CD4-positive, alpha-beta memory T cell (primary cell): Measurements from ENCODE around the gene EBNA1BP2. TPM values are rescaled to one million over a fixed set of nuclear protein-coding genes. Genes with fewer than 3 reads are reported as not detected.
A peak's percentile ranks its signal among the peaks of the same experiment; 100 is the strongest.
"Not testable (repeated sequence)": the region's sequence is repeated elsewhere in the genome, so short reads cannot be mapped to it uniquely, and the experiment has no call there.

Source experiments
- CTCF ChIA-PET: fragments of 350-600 bp; sonication (Branson Sonifier 250); formaldehyde crosslinking; loops from one replicate; lab custom pipeline; 2021; ENCODE audit warnings: inconsistent platforms; ENCODE audit not compliant: partially characterized antibody; lab: Charles Lee
- POLR2A ChIA-PET: fragments of 350-600 bp; sonication (Branson Sonifier 250); formaldehyde crosslinking; loops from one replicate; lab custom pipeline; 2021; ENCODE audit not compliant: partially characterized antibody; lab: Charles Lee
- DNase-seq, 5 donors: peaks; one replicate each; pipeline versions ENCODE4 v3.0.0 to v3.0.0-alpha.2; 2020 to 2022; ENCODE audit warnings: mixed read lengths in 1 of 5
- H3K27ac ChIP-seq: one replicate; pipeline ENCODE4 v1.7.0; 2013; ENCODE audit warnings: low read depth, low read length
- H3K27me3 ChIP-seq: 2 replicates; pipeline ENCODE4 v1.7.0; 2013; ENCODE audit warnings: mild to moderate bottlenecking, low read length, moderate library complexity; ENCODE audit not compliant: insufficient read depth
- H3K36me3 ChIP-seq: 2 replicates; pipeline ENCODE4 v1.7.0; 2013; ENCODE audit warnings: mild to moderate bottlenecking, low read length, moderate library complexity; ENCODE audit not compliant: insufficient read depth
- H3K4me1 ChIP-seq: 2 replicates; pipeline ENCODE4 v1.7.0; 2013; ENCODE audit warnings: mild to moderate bottlenecking, low read length, moderate library complexity; ENCODE audit not compliant: insufficient read depth
- H3K4me3 ChIP-seq, 2 donors: one replicate each; pipeline ENCODE4 v1.7.0; 2013; ENCODE audit warnings: low read length in 2 of 2, mild to moderate bottlenecking in 1 of 2
- H3K9me3 ChIP-seq, 2 donors: one replicate each; pipeline ENCODE4 v1.7.0; 2013; ENCODE audit warnings: low read length in 2 of 2, control low read depth in 1 of 2; ENCODE audit not compliant: control insufficient read depth in 1 of 2
- H3K27ac Mint-ChIP-seq, 7 donors: one replicate each; pipeline ENCODE4 v1.8.0; 2020 to 2021; ENCODE audit warnings: mixed read lengths in 7 of 7, mild to moderate bottlenecking in 6 of 7, inconsistent platforms in 3 of 7, moderate library complexity in 3 of 7
- H3K27me3 Mint-ChIP-seq, 2 donors: one replicate each; pipeline ENCODE4 v1.8.0; 2020 to 2021; ENCODE audit warnings: mixed read lengths in 2 of 2
- H3K36me3 Mint-ChIP-seq, 2 donors: one replicate each; pipeline ENCODE4 v1.8.0; 2020 to 2021; ENCODE audit warnings: mixed read lengths in 2 of 2, inconsistent platforms in 1 of 2, mild to moderate bottlenecking in 1 of 2
- H3K4me1 Mint-ChIP-seq, 4 donors: one replicate each; pipeline ENCODE4 v1.8.0; 2020 to 2021; ENCODE audit warnings: mixed read lengths in 4 of 4, mild to moderate bottlenecking in 1 of 4
- H3K4me3 Mint-ChIP-seq, 8 donors: one replicate each; pipeline ENCODE4 v1.8.0; 2020 to 2021; ENCODE audit warnings: mixed read lengths in 8 of 8, mild to moderate bottlenecking in 7 of 8, moderate library complexity in 6 of 8, inconsistent platforms in 3 of 8
- H3K9me3 Mint-ChIP-seq, 8 donors: one replicate each; pipeline ENCODE4 v1.8.0; 2020 to 2021; ENCODE audit warnings: mixed read lengths in 8 of 8, mild to moderate bottlenecking in 5 of 8, inconsistent platforms in 3 of 8, moderate library complexity in 1 of 8
- intact Hi-C: fragments of 100-400 bp; cut with micrococcal nuclease; formaldehyde crosslinking; loops from one replicate; pipeline ENCODE4 v1.15.1; 2023
- polyA plus RNA-seq, 2 donors: library from polyadenylated mRNA; unstranded; fragments of 300-500 nt; fragmentation: Illumina TruSeq; gene quantifications; one replicate each; pipeline ENCODE4 v1.2.3, GENCODE V29; 2021
- total RNA-seq, 2 experiments: library from RNA; stranded (reverse); gene quantifications; one replicate each; pipeline ENCODE4 v1.2.3, GENCODE V29; 2021

Gene EBNA1BP2
- total and polyA plus RNA-seq, 4 experiments from 2014 or later, result 23.6 to 72.2 (median 42.2) TPM

- Histone ChIP-seq H3K4me1 (peaks cover 8% of the 10 kb centered on the region), H3K27me3 (peaks cover 37% of the 10 kb centered on the region), H3K9me3 (no peaks in the 10 kb centered on the region), H3K4me3 (no peak overlapping the region), H3K27ac (no peak overlapping the region), H3K36me3 (no peaks in the 10 kb centered on the region)
- ChIA-PET CTCF (no interaction called here), POLR2A (no interaction called here)
- Mint-ChIP-seq H3K4me1 (peaks cover 0 to 5% (median under 1%) of the 10 kb centered on the region in 4 donors), H3K27me3 (peaks cover 43 to 48% of the 10 kb centered on the region in 2 donors), H3K27ac (no peak overlapping the region), H3K36me3 (no peaks in the 10 kb centered on the region), H3K9me3 (no peaks in the 10 kb centered on the region), H3K4me3 (no peak overlapping the region)
- DNase-seq, result no peak
- intact Hi-C loops, result no loop called here
These were observed 22.2 kb downstream of the EBNA1BP2 start for GRCh38 chr1:43149889-43150288.

DNA sequence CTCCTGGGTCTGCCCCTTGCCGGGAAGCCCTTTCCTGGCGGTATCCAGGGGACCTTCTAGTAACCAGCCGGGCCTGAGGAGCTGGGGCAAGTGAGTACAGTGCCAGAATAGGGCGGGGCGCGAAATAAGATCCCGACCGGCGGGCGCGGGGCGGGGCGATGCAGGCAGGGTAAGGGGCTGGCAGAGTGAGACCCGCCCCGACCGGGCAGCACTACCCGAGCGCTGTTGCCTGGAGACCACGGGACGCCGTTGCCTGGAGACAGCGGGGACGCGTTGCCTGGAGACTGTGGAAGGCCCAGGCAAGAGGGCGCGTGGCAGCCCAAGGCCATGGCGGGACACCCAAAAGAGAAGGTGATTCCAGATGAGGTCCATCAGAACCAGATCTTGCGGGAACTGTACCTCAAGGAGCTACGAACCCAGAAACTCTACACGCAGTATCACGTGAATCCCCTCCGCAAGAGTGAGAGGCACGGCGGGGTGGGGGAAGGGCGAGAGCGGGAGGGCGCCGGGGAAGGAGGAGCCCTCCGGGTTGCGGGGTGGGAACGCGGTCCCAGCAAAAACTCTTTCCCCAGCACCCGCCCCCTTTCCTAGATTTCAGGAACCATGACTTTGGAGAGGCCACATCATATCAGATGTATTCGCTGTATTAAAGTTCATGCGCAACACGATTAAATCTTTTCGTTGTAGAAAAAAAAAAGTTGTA lies 24.3 kb downstream of the EBNA1BP2 start:
- ChIA-PET CTCF (no interaction called here), POLR2A (no interaction called here)
- Mint-ChIP-seq H3K4me3 (peak overlapping the region in 4 of 8 donors; percentile 7 to 39 (median 22)), H3K36me3 (no peaks in the 10 kb centered on the region), H3K9me3 (peaks cover 0 to 2% (median 0%) of the 10 kb centered on the region in 8 donors), H3K27me3 (peaks cover 63 to 64% of the 10 kb centered on the region in 2 donors), H3K27ac (no peak overlapping the region), H3K4me1 (peaks cover 0 to 5% (median under 1%) of the 10 kb centered on the region in 4 donors)
- no peaks in the 10 kb centered on the region for H3K36me3 ChIP-seq
- H3K4me3 ChIP-seq, result no peak overlapping the region
- H3K27ac ChIP-seq, result no peak overlapping the region
- peaks cover 40% of the 10 kb centered on the region for H3K27me3 ChIP-seq
- intact Hi-C loops, result no loop called here
- no peaks in the 10 kb centered on the region for H3K9me3 ChIP-seq
- H3K4me1 ChIP-seq, result peaks cover 8% of the 10 kb centered on the region
- DNase-seq, result peak; percentile 6 to 41 (median 12)

GRCh38 chr1:43144237-43144636 lies 27.9 kb downstream of the EBNA1BP2 start:
- Mint-ChIP-seq H3K36me3 (no peaks in the 10 kb centered on the region), H3K4me3 (no peak overlapping the region), H3K27me3 (peaks cover 60 to 64% of the 10 kb centered on the region in 2 donors), H3K4me1 (peaks cover 0 to 5% (median under 1%) of the 10 kb centered on the region in 4 donors), H3K9me3 (peaks cover 2 to 10% (median 5%) of the 10 kb centered on the region in 8 donors), H3K27ac (no peak overlapping the region)
- H3K27me3 ChIP-seq, result peaks cover 33% of the 10 kb centered on the region
- H3K27ac ChIP-seq, result no peak overlapping the region
- H3K4me1 ChIP-seq, result peaks cover 8% of the 10 kb centered on the region
- no peaks in the 10 kb centered on the region for H3K9me3 ChIP-seq
- no peak overlapping the region for H3K4me3 ChIP-seq
- H3K36me3 ChIP-seq, result no peaks in the 10 kb centered on the region
- ChIA-PET POLR2A (no interaction called here), CTCF (no interaction called here)
- DNase-seq, result no peak
- intact Hi-C loops, result no loop called here

DNA sequence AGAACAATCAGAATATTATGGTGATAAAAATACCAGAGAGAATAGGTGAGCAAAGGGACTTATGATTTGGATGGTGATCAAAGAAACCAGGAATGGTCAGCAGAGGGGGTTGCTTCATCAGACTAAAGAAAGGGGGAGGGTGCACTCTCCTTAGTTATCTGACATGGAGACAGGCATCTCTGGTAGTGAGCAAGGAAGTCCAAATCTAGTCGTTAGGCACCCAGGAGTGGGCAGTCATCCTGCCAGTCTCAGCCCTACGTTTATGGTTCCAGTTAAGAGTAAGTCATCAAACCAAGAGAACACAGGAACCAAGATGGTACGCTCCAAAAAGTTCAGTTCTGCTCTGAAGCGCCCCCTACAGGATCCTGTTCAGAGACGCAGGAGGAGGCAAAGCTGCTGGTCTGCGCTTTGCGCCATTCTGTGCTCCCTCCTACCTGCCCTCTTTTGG lies 28.6 kb downstream of the EBNA1BP2 start:
- DNase-seq, result no peak
- peaks cover 29% of the 10 kb centered on the region for H3K27me3 ChIP-seq

DNA sequence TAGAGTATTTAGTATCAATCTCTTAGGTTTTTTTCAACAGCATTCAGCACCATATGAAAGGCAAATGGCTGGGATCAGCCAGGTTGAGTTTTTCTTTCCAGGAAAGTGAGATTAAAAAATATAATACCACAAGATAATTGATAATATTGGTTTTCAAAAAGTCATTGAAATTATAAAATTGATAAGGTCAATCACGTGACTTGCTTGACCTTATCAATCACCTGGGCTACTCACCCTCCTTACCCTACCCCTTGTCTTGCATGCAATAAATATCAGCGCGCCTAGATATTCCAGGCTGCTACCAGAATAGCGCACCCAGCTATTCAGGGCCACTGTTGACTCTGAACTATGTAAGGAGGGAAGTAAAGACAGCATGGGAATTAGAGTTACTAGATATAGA lies 31.5 kb downstream of the EBNA1BP2 start:
- H3K4me1 Mint-ChIP-seq, result no peaks in the 10 kb centered on the region
- no peak overlapping the region for H3K4me3 ChIP-seq
- peaks cover 44 to 48% of the 10 kb centered on the region in 2 donors for H3K27me3 Mint-ChIP-seq
- intact Hi-C loops, result no loop called here
- H3K36me3 ChIP-seq, result no peaks in the 10 kb centered on the region
- no peaks in the 10 kb centered on the region for H3K9me3 ChIP-seq
- H3K27me3 ChIP-seq, result peaks cover 10% of the 10 kb centered on the region
- H3K9me3 Mint-ChIP-seq, result peaks cover 2 to 11% (median 5%) of the 10 kb centered on the region in 8 donors
- no peak overlapping the region for H3K4me3 Mint-ChIP-seq
- no peak for DNase-seq
- no peaks in the 10 kb centered on the region for H3K4me1 ChIP-seq
- no peak overlapping the region for H3K27ac Mint-ChIP-seq
- POLR2A ChIA-PET, result no interaction called here
- H3K27ac ChIP-seq, result no peak overlapping the region
- CTCF ChIA-PET, result no interaction called here
- no peaks in the 10 kb centered on the region for H3K36me3 Mint-ChIP-seq

More for the DNA sequence above, 28.6 kb downstream of the EBNA1BP2 start:
- intact Hi-C loops, result no loop called here
- H3K27ac Mint-ChIP-seq, result no peak overlapping the region
- peaks cover 8% of the 10 kb centered on the region for H3K4me1 ChIP-seq
- ChIA-PET POLR2A (no interaction called here), CTCF (no interaction called here)
- H3K9me3 ChIP-seq, result no peaks in the 10 kb centered on the region
- peaks cover 0 to 2% (median under 1%) of the 10 kb centered on the region in 4 donors for H3K4me1 Mint-ChIP-seq
- H3K27me3 Mint-ChIP-seq, result peaks cover 52 to 57% of the 10 kb centered on the region in 2 donors
- H3K36me3 Mint-ChIP-seq, result no peaks in the 10 kb centered on the region
- no peak overlapping the region for H3K4me3 Mint-ChIP-seq
- H3K4me3 ChIP-seq, result no peak overlapping the region
- H3K36me3 ChIP-seq, result no peaks in the 10 kb centered on the region
- no peak overlapping the region for H3K27ac ChIP-seq
- peaks cover 2 to 11% (median 5%) of the 10 kb centered on the region in 8 donors for H3K9me3 Mint-ChIP-seq

GRCh38 chr1:43140010-43140409 lies 32.1 kb downstream of the EBNA1BP2 start:
- no peaks in the 10 kb centered on the region for H3K4me1 ChIP-seq
- peaks cover 2 to 11% (median 5%) of the 10 kb centered on the region in 8 donors for H3K9me3 Mint-ChIP-seq
- no peaks in the 10 kb centered on the region for H3K4me1 Mint-ChIP-seq
- H3K27me3 ChIP-seq, result peaks cover 4% of the 10 kb centered on the region
- no peak for DNase-seq
- no peaks in the 10 kb centered on the region for H3K36me3 ChIP-seq
- no peak overlapping the region for H3K27ac Mint-ChIP-seq
- no peak overlapping the region for H3K4me3 Mint-ChIP-seq
- H3K36me3 Mint-ChIP-seq, result no peaks in the 10 kb centered on the region
- CTCF ChIA-PET, result no interaction called here
- POLR2A ChIA-PET, result no interaction called here
- H3K9me3 ChIP-seq, result no peaks in the 10 kb centered on the region
- peaks cover 38 to 44% of the 10 kb centered on the region in 2 donors for H3K27me3 Mint-ChIP-seq
- no peak overlapping the region for H3K4me3 ChIP-seq
- H3K27ac ChIP-seq, result no peak overlapping the region
- intact Hi-C loops, result no loop called here

DNA sequence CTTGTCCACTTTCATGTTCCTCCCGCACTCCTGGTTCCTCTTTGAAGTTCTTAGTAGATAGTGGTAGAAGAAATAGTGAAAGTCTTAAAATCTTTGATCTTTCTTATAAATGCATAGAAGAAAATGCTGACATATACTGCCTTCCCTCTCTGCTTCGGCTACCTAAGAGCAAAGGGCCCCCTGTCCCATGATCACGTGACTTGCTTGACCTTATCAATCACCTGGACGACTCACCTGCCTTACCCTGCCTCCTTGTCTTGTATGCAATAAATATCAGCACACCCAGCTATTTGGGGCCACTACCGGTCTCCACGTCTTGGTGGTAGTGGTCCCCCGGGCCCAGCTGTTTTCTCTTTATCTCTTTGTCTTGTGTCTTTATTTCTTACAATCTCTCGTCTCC lies 32.8 kb downstream of the EBNA1BP2 start:
- CTCF ChIA-PET, POLR2A ChIA-PET, H3K36me3 ChIP-seq, H3K36me3 Mint-ChIP-seq, H3K27me3 ChIP-seq, intact Hi-C loops, H3K4me3 Mint-ChIP-seq, H3K27ac Mint-ChIP-seq, H3K4me1 Mint-ChIP-seq, H3K27ac ChIP-seq, H3K4me1 ChIP-seq, H3K4me3 ChIP-seq, DNase-seq, H3K9me3 ChIP-seq: not testable (repeated sequence)
- Mint-ChIP-seq H3K27me3 (peaks cover 32 to 43% of the 10 kb centered on the region in 2 donors), H3K9me3 (peaks cover under 1 to 11% (median 4%) of the 10 kb centered on the region in 8 donors)
